IMR-90 (cell line): ENCODE measurements around the gene EP300.

Experiments used
- BHLHE40 ChIP-seq: fragments of 150-350 bp; IDR thresholded peaks from 2 replicates; pipeline ENCODE4 v1.6.1; 2016; ENCODE audit warnings: mild to moderate bottlenecking, low read depth, low read length
- MAFK ChIP-seq: IDR thresholded peaks from 2 replicates; pipeline ENCODE4 v1.6.1; 2012; ENCODE audit warnings: low read depth, low read length, improper control_type of control experiment
- MAZ ChIP-seq: IDR thresholded peaks from 2 replicates; pipeline ENCODE4 v1.6.1; 2012; ENCODE audit warnings: low read depth, mild to moderate bottlenecking, low read length, improper control_type of control experiment, moderate library complexity, borderline replicate concordance
- MXI1 ChIP-seq: IDR thresholded peaks from 2 replicates; pipeline ENCODE4 v1.6.1; 2012; ENCODE audit warnings: low read depth, mild to moderate bottlenecking, low read length, moderate library complexity, borderline replicate concordance
- NFE2L2 ChIP-seq: fragments of 150-350 bp; IDR thresholded peaks from 2 replicates; pipeline ENCODE4 v1.6.1; 2016; ENCODE audit warnings: low read depth, mild to moderate bottlenecking, low read length
- POLR2A ChIP-seq: IDR thresholded peaks from 2 replicates; pipeline ENCODE4 v1.6.1; 2012; ENCODE audit warnings: mild to moderate bottlenecking, low read depth, low read length
- RAD21 ChIP-seq: IDR thresholded peaks from 2 replicates; pipeline ENCODE4 v1.6.1; 2012; ENCODE audit warnings: low read length, improper control_type of control experiment
- SMC3 ChIP-seq: fragments of 150-350 bp; IDR thresholded peaks from 2 replicates; pipeline ENCODE4 v1.6.1; 2016; ENCODE audit warnings: low read depth, mild to moderate bottlenecking, antibody characterized with exemption, low read length, moderate library complexity
- TF ChIP-seq, protein P1 (sequence below): conservative IDR thresholded peaks from 2 replicates; pipeline ENCODE4 v1.5.1; 2012; ENCODE audit warnings: mild to moderate bottlenecking, low read depth, low read length, improper control_type of control experiment
- TF ChIP-seq, protein P2 (sequence below): fragments of 150-350 bp; IDR thresholded peaks from 2 replicates; pipeline ENCODE4 v1.6.1; 2017; ENCODE audit warnings: mild to moderate bottlenecking, antibody characterized with exemption, low read length, low read depth
- TF ChIP-seq, protein P3 (sequence below): fragments of 150-350 bp; IDR thresholded peaks from 2 replicates; pipeline ENCODE4 v1.6.1; 2016; ENCODE audit warnings: low read depth, mild to moderate bottlenecking, low read length, moderate library complexity, borderline replicate concordance

DNA sequence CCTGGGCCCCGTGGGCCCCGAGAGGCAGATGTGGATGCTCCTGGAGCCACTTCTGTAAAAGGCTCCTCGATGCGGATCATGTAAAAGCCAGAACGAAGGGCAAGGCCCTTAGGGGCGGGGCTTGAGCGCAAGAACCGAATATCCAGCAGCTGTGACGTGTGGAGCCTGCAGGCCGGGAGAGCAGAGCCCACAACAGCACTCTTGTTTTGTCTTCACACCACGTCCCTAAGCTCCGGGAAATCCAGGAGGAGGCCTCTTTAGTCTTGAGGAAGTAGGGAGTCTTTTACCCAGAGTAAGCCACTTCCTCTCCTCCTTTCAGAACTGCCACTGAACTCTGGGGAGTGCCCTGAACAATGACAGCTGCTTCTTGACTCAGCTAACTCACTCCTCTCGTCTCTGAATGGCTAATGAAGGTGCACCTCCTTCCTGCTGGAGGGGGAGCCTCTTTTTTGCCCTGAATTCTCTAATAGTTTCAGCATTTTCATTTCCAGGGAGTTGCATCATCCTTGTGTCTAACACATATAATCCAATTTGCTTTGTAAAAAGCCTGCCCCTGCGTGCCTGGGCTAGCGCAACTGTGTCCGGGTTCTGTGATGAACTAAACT lies 125.3 kb downstream of the EP300 start:
- TF ChIP-seq POLR2A (peak; percentile 58; the same call in 1 of the 2 replicates), MAZ (peak; percentile 23; the same call in 1 of the 2 replicates), RAD21 (no peak), BHLHE40 (no peak), MXI1 (no peak), SMC3 (no peak), MAFK (no peak), NFE2L2 (no peak; the same call in 1 of the 2 replicates)
- TF ChIP-seq, protein P1, sequence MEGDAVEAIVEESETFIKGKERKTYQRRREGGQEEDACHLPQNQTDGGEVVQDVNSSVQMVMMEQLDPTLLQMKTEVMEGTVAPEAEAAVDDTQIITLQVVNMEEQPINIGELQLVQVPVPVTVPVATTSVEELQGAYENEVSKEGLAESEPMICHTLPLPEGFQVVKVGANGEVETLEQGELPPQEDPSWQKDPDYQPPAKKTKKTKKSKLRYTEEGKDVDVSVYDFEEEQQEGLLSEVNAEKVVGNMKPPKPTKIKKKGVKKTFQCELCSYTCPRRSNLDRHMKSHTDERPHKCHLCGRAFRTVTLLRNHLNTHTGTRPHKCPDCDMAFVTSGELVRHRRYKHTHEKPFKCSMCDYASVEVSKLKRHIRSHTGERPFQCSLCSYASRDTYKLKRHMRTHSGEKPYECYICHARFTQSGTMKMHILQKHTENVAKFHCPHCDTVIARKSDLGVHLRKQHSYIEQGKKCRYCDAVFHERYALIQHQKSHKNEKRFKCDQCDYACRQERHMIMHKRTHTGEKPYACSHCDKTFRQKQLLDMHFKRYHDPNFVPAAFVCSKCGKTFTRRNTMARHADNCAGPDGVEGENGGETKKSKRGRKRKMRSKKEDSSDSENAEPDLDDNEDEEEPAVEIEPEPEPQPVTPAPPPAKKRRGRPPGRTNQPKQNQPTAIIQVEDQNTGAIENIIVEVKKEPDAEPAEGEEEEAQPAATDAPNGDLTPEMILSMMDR: no peak
- TF ChIP-seq, protein P2, sequence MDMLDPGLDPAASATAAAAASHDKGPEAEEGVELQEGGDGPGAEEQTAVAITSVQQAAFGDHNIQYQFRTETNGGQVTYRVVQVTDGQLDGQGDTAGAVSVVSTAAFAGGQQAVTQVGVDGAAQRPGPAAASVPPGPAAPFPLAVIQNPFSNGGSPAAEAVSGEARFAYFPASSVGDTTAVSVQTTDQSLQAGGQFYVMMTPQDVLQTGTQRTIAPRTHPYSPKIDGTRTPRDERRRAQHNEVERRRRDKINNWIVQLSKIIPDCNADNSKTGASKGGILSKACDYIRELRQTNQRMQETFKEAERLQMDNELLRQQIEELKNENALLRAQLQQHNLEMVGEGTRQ: no peak
- TF ChIP-seq, protein P3, sequence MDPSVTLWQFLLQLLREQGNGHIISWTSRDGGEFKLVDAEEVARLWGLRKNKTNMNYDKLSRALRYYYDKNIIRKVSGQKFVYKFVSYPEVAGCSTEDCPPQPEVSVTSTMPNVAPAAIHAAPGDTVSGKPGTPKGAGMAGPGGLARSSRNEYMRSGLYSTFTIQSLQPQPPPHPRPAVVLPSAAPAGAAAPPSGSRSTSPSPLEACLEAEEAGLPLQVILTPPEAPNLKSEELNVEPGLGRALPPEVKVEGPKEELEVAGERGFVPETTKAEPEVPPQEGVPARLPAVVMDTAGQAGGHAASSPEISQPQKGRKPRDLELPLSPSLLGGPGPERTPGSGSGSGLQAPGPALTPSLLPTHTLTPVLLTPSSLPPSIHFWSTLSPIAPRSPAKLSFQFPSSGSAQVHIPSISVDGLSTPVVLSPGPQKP: no peak
